Measurements from ENCODE around the gene UBR4. TPM values are rescaled to one million over a fixed set of nuclear protein-coding genes. Genes with fewer than 3 reads are reported as not detected.

UBR4 gene
- total RNA-seq, 4 donors from 2014 or later: 124 to 198 (median 131) TPM

GRCh38 chr1:19046972-19047731 is 162.9 kb downstream of the UBR4 start:
- TF ChIP-seq, protein P1, sequence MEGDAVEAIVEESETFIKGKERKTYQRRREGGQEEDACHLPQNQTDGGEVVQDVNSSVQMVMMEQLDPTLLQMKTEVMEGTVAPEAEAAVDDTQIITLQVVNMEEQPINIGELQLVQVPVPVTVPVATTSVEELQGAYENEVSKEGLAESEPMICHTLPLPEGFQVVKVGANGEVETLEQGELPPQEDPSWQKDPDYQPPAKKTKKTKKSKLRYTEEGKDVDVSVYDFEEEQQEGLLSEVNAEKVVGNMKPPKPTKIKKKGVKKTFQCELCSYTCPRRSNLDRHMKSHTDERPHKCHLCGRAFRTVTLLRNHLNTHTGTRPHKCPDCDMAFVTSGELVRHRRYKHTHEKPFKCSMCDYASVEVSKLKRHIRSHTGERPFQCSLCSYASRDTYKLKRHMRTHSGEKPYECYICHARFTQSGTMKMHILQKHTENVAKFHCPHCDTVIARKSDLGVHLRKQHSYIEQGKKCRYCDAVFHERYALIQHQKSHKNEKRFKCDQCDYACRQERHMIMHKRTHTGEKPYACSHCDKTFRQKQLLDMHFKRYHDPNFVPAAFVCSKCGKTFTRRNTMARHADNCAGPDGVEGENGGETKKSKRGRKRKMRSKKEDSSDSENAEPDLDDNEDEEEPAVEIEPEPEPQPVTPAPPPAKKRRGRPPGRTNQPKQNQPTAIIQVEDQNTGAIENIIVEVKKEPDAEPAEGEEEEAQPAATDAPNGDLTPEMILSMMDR (IDR thresholded peaks at IDR 0.05; ENCODE audit: low read depth): no peak

DNA sequence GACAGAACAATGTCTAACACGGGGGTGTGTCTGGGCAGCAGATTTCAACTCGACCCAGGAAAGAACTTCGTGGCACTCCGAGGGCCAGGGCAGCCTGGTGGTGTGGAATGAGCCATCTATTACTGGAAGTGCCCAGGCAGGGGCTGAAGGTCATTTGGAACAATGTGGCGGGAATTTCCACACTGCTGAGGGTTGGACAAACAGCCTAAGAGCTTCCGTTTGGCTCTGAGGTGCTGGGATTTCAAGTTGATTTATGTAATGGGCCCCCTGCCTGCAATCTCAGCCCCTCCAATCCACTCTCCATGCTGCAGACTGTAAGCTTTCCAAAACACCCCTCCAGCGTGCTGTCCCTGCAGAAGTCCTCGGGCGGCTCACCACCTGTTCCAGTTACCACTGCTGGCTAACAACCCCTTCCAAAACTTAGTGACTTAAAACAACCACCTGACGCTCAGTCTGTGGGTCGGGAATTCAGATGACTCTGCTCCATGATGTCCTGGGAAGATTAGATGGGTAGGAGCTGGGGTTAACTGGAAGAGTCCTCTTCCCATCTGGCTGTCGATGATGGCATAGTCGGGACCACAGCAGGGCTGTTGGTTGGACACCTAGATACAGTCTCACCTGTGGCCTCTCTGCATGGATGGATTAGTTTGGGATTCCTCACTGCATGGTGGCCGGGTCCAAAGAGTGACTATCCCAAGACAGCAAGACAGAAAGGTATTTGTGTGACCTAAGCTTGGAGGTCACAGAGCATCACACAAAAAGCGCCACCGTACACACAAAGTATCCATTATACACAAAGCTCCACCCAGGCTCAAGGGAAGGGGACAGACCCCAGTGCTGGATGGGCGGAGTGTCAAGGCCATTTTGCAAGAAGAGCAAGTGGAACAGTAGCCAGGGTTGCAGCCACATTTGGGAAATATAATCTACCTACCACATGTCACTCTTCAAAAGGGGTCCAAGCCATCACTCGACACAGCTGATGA is 163.9 kb downstream of the UBR4 start:
- TF ChIP-seq, protein P1 (IDR thresholded peaks at IDR 0.05; ENCODE audit: low read depth): no peak

- TF ChIP-seq, protein P1 (IDR thresholded peaks at IDR 0.05; ENCODE audit: low read depth): no peak
Observed at GRCh38 chr1:19044975-19045831, 164.9 kb downstream of the UBR4 start.

DNA sequence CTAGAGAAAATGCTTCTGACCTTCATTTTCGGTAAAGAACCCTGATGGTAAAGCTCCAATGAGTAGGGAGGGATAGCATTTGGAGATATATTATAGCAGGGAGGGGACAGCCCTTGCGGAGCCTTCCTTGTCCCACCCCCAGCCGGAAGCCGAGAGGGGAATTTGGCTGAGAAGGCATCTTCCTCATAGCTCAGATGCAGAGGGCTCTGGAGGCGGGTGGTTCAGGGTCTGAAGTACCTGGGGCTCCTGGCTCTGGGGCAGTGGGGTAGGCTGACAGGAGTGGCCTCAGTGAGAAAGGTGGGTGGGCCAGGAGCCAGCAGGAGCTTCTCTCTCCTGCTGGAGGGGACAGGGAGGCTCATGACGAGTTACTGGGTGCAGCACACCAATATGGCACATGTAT is 165.6 kb downstream of the UBR4 start:
- TF ChIP-seq, protein P1 (IDR thresholded peaks at IDR 0.05; ENCODE audit: low read depth): no peak

DNA sequence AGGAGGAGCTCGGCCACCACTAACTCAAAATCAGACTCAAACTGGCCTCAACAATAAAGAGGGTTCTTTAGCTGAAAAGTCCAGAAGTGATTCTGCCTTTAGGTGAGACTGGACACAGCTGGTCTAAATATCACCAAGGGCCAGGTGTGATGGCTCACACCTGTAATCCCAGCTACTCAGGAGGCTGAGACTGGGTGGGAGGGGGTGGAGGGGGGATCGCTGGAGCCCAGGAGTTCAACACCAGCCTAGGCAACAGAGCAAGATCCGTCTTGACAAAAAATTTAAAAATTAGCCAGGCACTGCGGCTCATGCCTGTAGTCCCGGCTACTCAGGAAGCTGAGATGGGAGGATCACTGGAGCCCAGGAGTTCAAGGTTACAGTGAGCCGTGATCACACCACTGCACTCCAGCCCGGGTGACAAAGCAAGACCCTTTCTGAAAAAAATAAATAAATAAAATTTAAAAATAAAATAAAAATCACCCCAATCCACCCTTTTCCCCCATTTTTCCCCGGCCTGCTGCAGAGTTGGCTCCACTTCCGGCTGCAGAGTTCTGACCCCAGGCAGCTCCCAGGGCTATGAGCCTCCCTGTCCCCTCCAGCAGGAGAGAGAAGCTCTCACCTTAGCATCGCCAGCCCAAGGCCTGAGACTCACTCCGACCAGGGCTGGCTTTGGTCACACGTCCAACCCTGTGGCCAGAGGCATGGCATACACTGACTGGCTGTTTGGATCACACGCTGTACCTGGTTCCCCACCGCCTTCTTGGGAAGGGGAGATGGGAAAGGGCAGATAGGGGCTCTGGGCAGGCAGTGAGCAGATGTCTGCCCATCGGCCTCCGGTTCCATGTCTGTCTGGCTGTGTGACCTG is 166.3 kb downstream of the UBR4 start:
- TF ChIP-seq, protein P1 (IDR thresholded peaks at IDR 0.05; ENCODE audit: low read depth): no peak
